ENCODE results near the gene TSBP1.
"Not testable (repeated sequence)": the region's sequence is repeated elsewhere in the genome, so short reads cannot be mapped to it uniquely, and the experiment has no call there.

The TSBP1 gene

GRCh38 chr6:32267035-32267434 lies 104.7 kb downstream of the TSBP1 start:
- Histone ChIP-seq H3K27me3 (replicated peaks; ENCODE audit: control insufficient read depth, insufficient read depth, low read length) (no peaks in the 10 kb centered on the region; the same call in 1 of the 2 replicates), H3K36me3 (ENCODE audit: control insufficient read depth, insufficient read depth, low read length) (no peaks in the 10 kb centered on the region), H3K4me3 (replicated peaks; ENCODE audit: low read depth, low read length) (no peak overlapping the region)
- no peak for DNase-seq (ENCODE audit: extremely low read depth, insufficient read length)
- no peak for TF ChIP-seq CTCF (IDR thresholded peaks at IDR 0.05; ENCODE audit: insufficient read depth, low read length, poor library complexity, severe bottlenecking)

DNA sequence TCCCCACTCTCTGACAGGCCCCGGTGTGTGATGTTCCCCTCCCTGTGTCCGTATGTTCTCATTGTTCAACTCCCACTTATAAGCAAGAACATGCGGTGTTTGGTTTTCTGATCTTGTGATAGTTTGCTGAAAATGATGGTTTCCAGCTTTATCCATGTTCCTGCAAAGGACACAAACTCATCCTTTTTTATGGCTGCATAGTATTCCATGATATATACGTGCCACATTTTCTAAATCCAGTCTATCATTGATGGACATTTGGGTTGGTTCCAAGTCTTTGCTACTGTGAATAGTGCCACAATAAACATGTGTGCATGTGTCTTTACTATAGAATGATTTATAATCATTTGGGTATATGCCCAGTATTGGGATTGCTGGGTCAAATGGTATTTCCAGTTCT lies 114.4 kb downstream of the TSBP1 start:
- H3K4me3 ChIP-seq (replicated peaks; ENCODE audit: low read depth, low read length); H3K27me3 ChIP-seq (replicated peaks; ENCODE audit: control insufficient read depth, insufficient read depth, low read length); DNase-seq (ENCODE audit: extremely low read depth, insufficient read length); H3K36me3 ChIP-seq (ENCODE audit: control insufficient read depth, insufficient read depth, low read length): not testable (repeated sequence)

DNA sequence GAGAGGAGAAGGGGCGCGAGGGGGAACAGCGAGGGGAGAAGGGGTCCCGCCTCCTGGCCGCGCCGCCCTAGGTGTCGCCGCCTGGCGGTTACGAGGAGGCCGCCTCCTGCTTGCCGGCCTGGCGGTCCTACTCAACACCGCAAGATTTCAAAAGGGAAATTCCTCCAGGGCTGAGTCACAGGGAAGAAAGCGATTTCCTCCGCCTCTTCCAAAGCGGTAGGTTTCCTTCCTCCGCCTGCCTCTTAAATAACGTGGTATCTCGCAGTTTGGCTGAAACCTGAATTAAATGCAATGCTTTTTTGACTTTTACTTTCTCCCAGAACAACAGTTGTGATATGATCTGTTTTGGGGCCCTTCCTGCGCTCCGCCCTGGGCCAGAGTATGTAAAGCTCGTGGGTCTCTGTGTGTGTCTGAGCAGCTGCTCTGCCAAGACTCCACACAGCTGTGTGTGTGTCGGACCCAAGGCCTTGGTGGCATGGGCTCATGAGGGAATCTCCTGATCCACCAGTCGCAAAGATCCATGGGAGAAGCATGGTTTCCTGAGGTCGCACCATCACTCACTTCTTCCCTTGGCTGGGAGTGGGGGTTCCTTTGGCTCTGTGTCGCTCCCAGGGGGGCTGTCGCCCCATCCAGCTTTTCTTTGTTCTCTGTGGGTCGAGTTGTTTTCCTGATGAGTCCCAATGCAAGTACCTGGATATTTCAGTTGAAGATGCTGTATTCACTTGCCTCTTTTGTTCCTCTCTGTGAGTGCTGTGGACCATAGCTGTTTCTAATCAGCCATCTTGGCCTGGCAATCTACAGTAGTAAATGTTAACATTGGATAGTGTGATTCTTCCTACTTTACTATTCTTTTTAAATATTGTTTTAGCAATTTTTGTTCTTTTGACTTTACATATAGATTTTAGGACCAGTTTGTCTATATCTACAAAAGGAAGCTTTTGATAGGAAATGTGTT lies 116.2 kb downstream of the TSBP1 start:
- no peaks in the 10 kb centered on the region for H3K36me3 ChIP-seq (ENCODE audit: control insufficient read depth, insufficient read depth, low read length)
- peak; percentile 52 for DNase-seq (ENCODE audit: extremely low read depth, insufficient read length)
- H3K4me3 ChIP-seq (replicated peaks; ENCODE audit: low read depth, low read length): peak overlapping the region; percentile 26
- peak; percentile 73 for TF ChIP-seq CTCF (IDR thresholded peaks at IDR 0.05; ENCODE audit: insufficient read depth, low read length, poor library complexity, severe bottlenecking)
- H3K27me3 ChIP-seq (replicated peaks; ENCODE audit: control insufficient read depth, insufficient read depth, low read length): no peaks in the 10 kb centered on the region

GRCh38 chr6:32254761-32255198 lies 116.9 kb downstream of the TSBP1 start:
- H3K4me3 ChIP-seq (replicated peaks; ENCODE audit: low read depth, low read length): no peak overlapping the region
- no peaks in the 10 kb centered on the region for H3K36me3 ChIP-seq (ENCODE audit: control insufficient read depth, insufficient read depth, low read length)
- H3K27me3 ChIP-seq (replicated peaks; ENCODE audit: control insufficient read depth, insufficient read depth, low read length): no peaks in the 10 kb centered on the region
- no peak for DNase-seq (ENCODE audit: extremely low read depth, insufficient read length)
- no peak for TF ChIP-seq CTCF (IDR thresholded peaks at IDR 0.05; ENCODE audit: insufficient read depth, low read length, poor library complexity, severe bottlenecking)

DNA sequence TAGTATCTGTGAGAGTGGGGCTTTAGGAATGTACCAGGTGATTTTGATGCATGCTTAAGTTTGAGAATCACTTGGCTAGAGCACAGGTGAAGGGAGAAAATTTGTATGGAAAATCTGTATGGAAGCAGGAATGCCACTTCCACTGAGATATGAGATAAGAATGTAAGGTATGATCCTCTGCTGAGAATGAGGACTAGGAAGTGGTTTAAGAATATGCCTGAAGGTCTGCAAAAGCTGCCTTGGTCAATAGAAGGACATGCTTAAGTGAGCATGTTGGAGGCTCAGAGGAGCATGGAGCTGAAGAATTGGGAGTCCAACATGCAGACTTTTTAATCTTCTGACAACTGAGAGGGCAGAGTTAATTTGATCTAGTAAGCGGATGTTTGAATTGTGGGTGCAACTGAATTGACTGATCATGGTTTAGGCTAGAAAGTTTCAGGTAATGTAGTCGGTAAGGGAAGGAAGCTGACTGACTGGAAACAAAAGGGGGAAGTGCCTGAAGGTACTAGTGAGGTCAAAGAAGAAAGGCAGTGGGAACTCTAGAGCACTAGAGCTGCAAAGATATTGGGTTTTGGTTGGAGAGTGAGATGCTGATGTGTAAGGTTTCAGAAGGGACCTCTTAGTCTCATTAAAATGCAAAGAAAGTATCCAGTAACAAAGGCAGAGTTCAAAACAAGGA lies 119.2 kb downstream of the TSBP1 start:
- no peaks in the 10 kb centered on the region for H3K27me3 ChIP-seq (replicated peaks; ENCODE audit: control insufficient read depth, insufficient read depth, low read length)
- no peak for TF ChIP-seq CTCF (IDR thresholded peaks at IDR 0.05; ENCODE audit: insufficient read depth, low read length, poor library complexity, severe bottlenecking)
- H3K4me3 ChIP-seq (replicated peaks; ENCODE audit: low read depth, low read length): no peak overlapping the region
- DNase-seq (ENCODE audit: extremely low read depth, insufficient read length): no peak
- H3K36me3 ChIP-seq (ENCODE audit: control insufficient read depth, insufficient read depth, low read length): no peaks in the 10 kb centered on the region

DNA sequence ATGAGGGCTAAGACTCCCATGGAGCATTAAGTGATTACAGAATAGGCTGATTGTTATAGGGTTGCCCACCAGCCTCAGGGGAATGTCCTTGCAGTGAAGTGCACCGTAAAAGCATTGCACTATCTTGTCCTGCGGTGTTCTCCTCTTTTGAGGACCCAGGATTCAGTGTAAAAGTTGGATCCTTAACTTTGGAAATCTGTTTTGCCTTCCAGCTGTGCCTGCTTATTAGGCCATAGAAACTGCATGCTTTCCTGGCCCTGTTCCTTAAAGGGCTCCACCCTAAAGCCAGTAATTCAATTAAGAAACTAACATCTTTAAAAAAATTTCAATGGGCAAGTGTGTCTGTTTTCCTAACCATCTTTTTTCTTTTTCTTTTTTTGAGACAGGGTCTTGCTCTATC lies 122.4 kb downstream of the TSBP1 start:
- Histone ChIP-seq H3K36me3 (ENCODE audit: control insufficient read depth, insufficient read depth, low read length) (no peaks in the 10 kb centered on the region), H3K4me3 (replicated peaks; ENCODE audit: low read depth, low read length) (no peak overlapping the region), H3K27me3 (replicated peaks; ENCODE audit: control insufficient read depth, insufficient read depth, low read length) (no peaks in the 10 kb centered on the region)
- TF ChIP-seq CTCF (IDR thresholded peaks at IDR 0.05; ENCODE audit: insufficient read depth, low read length, poor library complexity, severe bottlenecking): no peak
- DNase-seq (ENCODE audit: extremely low read depth, insufficient read length): no peak

Data from GM06990 (cell line).